Esophagus (tissue), 2 donors: Measurements from ENCODE around the gene IQSEC1. TPM values are rescaled to one million over a fixed set of nuclear protein-coding genes. Genes with fewer than 3 reads are reported as not detected.

Experiments used
- H3K27ac ChIP-seq, 2 donors: one replicate each; pipeline ENCODE4 v1.5.1; 2013; ENCODE audit warnings: low read depth in 2 of 2, mild to moderate bottlenecking in 2 of 2, inconsistent platforms in 1 of 2, low read length in 1 of 2, moderate library complexity in 1 of 2
- H3K27me3 ChIP-seq, 2 donors: one replicate each; pipeline ENCODE4 v1.6.1; 2013; ENCODE audit warnings: low read length in 2 of 2, control low read depth in 1 of 2, mild to moderate bottlenecking in 1 of 2; ENCODE audit not compliant: insufficient read depth in 2 of 2, control insufficient read depth in 1 of 2
- H3K36me3 ChIP-seq, 2 donors: one replicate each; pipeline ENCODE4 v1.6.1; 2013; ENCODE audit warnings: low read length in 1 of 2; ENCODE audit not compliant: control insufficient read depth in 2 of 2, insufficient read depth in 2 of 2
- H3K4me1 ChIP-seq, 2 donors: one replicate each; pipeline ENCODE4 v1.6.1; 2013; ENCODE audit warnings: low read length in 1 of 2; ENCODE audit not compliant: control insufficient read depth in 2 of 2, insufficient read depth in 2 of 2
- H3K4me3 ChIP-seq, 2 donors: one replicate each; pipeline ENCODE4 v1.5.1; 2013; ENCODE audit warnings: low read length in 2 of 2, mild to moderate bottlenecking in 2 of 2, low read depth in 1 of 2, moderate library complexity in 1 of 2
- H3K9me3 ChIP-seq, 2 donors: one replicate each; pipeline ENCODE4 v1.6.1; 2013; ENCODE audit warnings: mild to moderate bottlenecking in 2 of 2, low read depth in 1 of 2, low read length in 1 of 2, moderate library complexity in 1 of 2; ENCODE audit not compliant: control insufficient read depth in 2 of 2, insufficient read depth in 1 of 2
- WGBS, 2 donors: extraction: QIAGEN DNeasy Blood & Tissue Kit; methylation state at CpG; one replicate each; pipeline ENCODE4 v1.1.7; 2013; 5-methylcytosine and 5-hydroxymethylcytosine counted together
- polyA plus RNA-seq, 2 donors: library from polyadenylated mRNA; stranded (reverse); fragments of 200-250 nt; gene quantifications; one replicate each; pipeline ENCODE4 v1.2.3, GENCODE V29; 2013
- donor health status: healthy with polysubstance abuse.
- donor health status: Bipolar disorder and iron deficiency.

IQSEC1 gene
- polyA plus RNA-seq, 2 donors: 4.1 to 5.2 TPM

DNA sequence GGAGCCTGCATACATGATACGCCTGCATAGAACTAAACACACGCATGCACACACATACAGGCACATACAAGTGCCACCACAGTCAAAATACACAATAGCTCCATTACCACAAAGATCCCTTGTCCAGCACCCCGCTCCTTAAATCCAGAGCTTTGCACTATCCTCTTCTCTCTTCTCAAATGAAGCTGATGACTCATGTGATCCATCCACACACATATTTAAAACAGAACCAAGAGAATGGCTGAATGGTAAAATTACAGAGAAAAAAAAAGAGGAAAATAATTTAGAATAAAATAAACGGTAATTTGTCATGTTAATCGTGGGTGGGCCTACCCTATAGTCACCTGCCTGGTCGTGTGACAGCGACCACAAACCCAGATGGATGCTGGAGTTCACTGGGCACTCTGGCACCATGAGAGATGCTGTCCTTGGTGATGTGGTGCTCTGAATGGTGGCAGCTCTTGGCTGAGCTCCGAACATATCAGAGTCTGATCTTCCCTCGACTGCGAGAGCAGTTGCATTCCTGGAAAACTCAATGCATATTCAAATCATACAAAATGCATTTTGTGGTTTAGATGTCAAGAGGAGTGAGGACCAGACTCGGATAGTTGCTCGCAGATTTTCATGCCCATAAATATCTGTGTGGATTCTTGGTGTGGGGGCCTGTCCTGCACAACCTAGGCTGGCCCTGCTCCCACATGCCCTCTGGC, 8.9 kb downstream of the IQSEC1 start:
- Histone ChIP-seq H3K4me3 (no peak overlapping the region), H3K27me3 (no peaks in the 10 kb centered on the region), H3K9me3 (no peaks in the 10 kb centered on the region), H3K4me1 (no peaks in the 10 kb centered on the region), H3K27ac (no peak overlapping the region), H3K36me3 (no peaks in the 10 kb centered on the region)
- WGBS, 2 donors: 77 to 80% methylated on average over 12 of the region's 12 CpGs

DNA sequence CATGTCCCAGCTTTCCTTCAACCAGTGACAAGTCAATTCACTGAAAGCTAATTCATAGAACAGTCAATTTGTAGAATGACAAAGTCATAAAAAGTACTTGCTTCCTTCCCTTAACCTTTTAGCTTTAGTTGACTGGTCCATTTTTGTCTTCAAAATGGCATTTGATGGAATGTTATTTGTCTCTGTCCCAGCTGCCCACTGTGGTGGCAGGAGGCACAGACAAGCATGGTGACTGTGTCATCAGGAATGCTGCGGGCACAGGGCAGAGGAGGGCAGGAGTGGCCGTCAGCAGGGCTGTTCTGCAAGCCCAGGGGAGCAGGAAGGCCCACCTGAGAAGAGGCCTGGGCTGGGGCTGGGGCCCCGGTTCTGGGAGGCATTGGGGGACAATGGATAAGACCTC, 10.0 kb downstream of the IQSEC1 start:
- WGBS, 2 donors: 82% methylated on average over 3 of the region's 3 CpGs
- Histone ChIP-seq H3K27me3 (no peaks in the 10 kb centered on the region), H3K4me3 (no peak overlapping the region), H3K4me1 (no peaks in the 10 kb centered on the region), H3K9me3 (no peaks in the 10 kb centered on the region), H3K27ac (no peak overlapping the region), H3K36me3 (no peaks in the 10 kb centered on the region)

DNA sequence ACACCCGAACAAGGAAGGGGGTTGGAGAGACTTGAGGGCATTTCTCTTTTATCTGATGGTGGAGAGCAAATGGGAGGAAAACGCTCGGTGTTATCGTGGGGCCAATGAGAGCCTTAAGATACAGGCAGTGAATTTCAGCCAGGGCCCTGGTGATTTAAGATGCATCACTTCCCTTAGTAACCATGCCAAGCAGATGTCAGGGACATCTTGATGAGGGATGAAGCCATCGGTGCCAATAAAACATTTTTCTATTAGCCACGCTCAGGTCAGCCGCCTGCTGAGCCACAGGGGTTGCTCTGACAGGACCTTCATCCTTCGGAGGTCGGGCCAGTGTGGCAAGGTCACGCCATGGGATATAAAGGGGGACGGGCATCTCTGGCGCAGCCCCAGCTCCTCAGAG, 10.6 kb downstream of the IQSEC1 start:
- Histone ChIP-seq H3K36me3 (no peaks in the 10 kb centered on the region), H3K27me3 (no peaks in the 10 kb centered on the region), H3K27ac (no peak overlapping the region), H3K4me3 (no peak overlapping the region), H3K4me1 (no peaks in the 10 kb centered on the region), H3K9me3 (no peaks in the 10 kb centered on the region)
- WGBS, 2 donors: 81 to 84% methylated on average over 12 of the region's 12 CpGs

DNA sequence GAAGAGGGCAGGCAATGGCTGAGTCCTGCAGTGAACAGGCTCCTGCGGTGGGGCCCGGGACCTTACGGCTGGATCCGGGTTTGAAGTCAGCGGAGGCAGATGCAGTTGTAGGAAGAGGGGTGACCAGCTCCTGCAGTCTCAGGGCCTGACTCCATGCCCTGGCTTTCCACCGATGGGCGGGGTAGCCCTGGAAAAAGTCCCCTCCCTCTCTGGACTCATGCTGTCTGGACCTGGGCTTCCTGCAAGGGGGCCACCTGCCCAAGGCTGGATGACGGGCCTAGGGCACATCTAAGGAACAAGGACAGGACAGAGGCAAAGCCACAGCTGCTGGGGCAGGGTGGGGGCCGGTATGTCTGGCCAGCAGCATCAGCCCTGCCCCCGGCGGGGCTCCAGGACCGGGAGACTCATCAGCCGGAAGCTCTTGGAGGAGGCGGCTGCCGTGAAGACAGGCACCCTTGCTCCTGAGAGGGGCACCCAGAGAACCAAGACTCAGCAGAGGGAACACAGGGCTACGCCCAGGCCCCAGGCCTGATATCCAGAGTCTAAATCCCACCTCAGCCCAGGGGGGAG, 12.8 kb downstream of the IQSEC1 start:
- H3K27me3 ChIP-seq: no peaks in the 10 kb centered on the region

DNA sequence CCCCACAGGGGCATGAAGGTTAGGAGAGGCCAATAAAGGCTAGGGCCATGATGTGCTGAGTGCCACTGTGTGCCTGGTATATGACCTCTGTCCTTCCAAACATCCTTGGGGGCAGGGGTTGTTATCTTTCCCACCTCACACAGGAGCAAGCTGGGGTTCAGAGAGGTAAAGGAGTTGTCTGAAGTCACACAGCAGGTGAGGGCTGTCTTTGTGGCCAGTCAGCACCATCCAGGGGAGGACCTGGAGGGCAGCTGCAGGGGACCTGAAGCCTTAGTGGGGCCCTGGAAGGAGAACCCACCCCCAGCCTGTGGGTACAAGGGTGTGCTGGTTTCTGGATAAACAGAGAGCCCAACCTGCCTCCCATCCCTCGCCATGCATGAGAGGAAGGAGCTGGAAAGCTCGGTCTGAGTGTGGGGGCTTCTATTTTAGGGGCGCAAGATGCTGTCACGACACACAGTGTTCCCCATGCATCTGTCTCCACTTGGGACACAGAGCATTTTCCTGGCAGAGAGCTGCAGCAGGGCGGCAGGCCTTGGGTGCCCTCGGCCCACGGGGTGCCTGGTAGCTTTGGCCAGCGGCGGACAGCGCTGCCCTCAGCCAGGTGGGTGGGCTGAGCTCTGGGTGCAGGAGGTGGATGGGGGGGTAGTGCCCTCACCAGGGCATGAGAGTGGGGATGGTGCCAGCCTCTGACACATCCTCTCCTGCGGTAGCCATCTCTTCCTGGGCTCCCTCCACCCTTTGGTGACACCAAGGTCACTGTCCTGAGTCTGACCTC, 14.7 kb downstream of the IQSEC1 start:
- Histone ChIP-seq H3K27me3 (no peaks in the 10 kb centered on the region), H3K27ac (no peak overlapping the region), H3K4me3 (no peak overlapping the region), H3K36me3 (no peaks in the 10 kb centered on the region), H3K9me3 (no peaks in the 10 kb centered on the region), H3K4me1 (no peaks in the 10 kb centered on the region)
- 93 to 94% methylated on average over 10 to 11 of the region's 11 CpGs for WGBS, 2 donors

More for the DNA sequence above, 12.8 kb downstream of the IQSEC1 start:
- Histone ChIP-seq H3K36me3 (no peaks in the 10 kb centered on the region), H3K4me3 (no peak overlapping the region), H3K9me3 (no peaks in the 10 kb centered on the region), H3K27ac (no peak overlapping the region), H3K4me1 (no peaks in the 10 kb centered on the region)
- WGBS, 2 donors: 87 to 91% methylated on average over 15 to 16 of the region's 16 CpGs

DNA sequence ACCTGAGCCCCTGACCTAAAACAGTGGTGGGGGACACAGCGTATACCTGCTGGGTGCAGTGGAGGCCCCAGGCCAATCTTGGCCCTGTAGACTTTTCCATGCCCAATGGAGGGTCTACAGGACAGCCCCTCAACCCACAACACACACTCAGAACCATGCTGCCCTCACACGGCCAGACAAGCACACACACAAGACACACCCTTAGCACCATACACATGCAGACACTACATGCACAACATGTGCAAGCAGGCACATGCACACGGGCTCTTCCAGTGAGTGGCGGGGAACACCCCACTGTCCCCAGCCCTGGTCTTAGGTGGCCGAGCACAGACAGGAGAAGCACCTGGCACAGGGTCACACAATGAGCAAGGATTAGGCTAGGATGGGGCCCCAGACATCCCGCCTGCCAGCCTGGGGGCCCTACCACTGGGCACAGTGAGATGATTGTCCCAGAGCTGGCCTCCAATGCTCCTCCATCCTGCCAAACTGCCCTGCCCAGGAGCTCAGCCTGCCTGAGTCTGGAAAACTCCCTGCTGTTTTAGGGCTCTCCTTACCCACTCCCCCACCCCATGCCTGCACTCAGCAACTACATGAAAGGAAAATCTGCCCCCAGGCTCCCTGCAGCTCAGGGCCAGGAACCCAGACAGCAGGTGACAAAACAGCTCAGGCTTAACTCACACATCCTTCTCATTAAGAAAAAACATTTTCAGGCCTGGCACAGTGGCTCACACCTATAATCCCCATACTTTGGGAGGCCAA, 15.8 kb downstream of the IQSEC1 start:
- Histone ChIP-seq H3K9me3 (no peaks in the 10 kb centered on the region), H3K4me1 (no peaks in the 10 kb centered on the region), H3K36me3 (no peaks in the 10 kb centered on the region), H3K27me3 (no peaks in the 10 kb centered on the region), H3K27ac (no peak overlapping the region), H3K4me3 (no peak overlapping the region)
- 64 to 77% methylated on average over 6 of the region's 6 CpGs for whole genome bisulfite sequencing, 2 donors

DNA sequence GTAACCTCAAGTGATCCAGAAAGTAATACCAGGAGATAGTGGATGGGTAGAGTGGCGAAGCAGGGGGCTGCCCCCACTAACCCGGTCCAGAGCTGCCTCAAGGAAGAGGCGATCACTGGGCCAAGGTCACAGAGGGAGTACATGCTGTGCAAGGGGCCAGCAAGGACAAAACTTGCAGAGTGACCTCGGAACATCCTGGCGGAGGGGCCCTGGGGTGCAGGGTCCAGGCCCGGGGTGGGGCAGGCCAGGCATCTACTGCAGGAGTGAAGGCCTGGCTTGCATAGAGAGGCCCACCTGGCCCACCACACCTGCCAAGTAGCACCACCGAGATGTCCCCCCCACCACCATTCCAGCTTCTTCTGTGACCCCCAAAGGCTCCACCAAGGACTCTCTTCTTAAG, 17.6 kb downstream of the IQSEC1 start:
- H3K36me3 ChIP-seq: no peaks in the 10 kb centered on the region
- H3K27ac ChIP-seq: no peak overlapping the region
- no peaks in the 10 kb centered on the region for H3K4me1 ChIP-seq
- H3K9me3 ChIP-seq: no peaks in the 10 kb centered on the region
- H3K4me3 ChIP-seq: no peak overlapping the region
- H3K27me3 ChIP-seq: no peaks in the 10 kb centered on the region
- 94% methylated on average over 7 of the region's 7 CpGs for WGBS, 2 donors

DNA sequence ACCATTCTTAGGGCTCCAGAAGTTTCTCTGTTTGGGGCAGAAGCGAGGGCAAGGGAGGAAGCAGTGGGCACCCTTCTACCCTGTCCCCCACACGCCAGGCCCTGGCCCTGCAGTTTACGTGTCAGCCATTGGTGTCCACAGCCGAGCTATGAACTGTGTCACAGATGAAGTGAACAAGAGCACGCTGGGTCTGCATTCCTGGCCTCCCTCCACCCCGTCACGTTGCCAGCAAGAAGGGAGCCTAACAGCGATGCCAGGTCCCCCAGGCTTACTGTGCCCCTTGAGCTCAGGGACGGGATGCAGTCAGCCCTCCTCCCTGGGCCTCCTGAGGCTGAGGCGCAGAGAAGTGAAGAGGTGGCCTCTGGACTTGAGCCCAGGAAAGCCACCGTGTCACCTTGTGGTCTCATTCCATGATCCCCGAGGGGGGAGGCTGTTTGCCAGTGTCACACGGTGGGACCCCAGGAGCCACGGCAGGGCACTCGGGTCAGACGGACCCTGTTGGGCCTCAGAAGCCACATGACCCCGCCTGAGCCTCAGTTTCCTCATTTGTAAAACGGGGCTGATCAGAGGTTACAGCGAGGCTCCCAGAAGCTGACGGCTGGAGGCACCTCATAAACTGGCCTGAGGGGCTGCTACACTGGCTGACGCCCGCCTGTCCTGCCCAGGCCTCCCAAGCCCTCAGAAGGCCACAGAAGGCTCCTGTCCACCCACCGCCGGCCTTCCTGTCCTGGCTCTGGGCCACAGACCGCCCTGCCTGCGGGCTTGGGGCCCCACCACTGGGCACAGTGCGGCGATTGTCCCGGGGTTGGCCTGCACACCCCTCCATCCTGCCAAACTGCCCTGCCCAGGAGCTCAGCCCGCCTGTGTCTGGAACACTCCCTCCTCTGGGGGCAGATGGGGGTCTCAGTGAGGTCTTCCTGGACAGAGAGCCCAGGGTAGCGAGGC, 18.6 kb downstream of the IQSEC1 start:
- H3K4me1 ChIP-seq: no peaks in the 10 kb centered on the region
- H3K27ac ChIP-seq: no peak overlapping the region
- H3K4me3 ChIP-seq: no peak overlapping the region
- 82 to 84% methylated on average over 31 of the region's 31 CpGs for WGBS, 2 donors
- no peaks in the 10 kb centered on the region for H3K36me3 ChIP-seq
- H3K9me3 ChIP-seq: no peaks in the 10 kb centered on the region
- H3K27me3 ChIP-seq: no peaks in the 10 kb centered on the region

DNA sequence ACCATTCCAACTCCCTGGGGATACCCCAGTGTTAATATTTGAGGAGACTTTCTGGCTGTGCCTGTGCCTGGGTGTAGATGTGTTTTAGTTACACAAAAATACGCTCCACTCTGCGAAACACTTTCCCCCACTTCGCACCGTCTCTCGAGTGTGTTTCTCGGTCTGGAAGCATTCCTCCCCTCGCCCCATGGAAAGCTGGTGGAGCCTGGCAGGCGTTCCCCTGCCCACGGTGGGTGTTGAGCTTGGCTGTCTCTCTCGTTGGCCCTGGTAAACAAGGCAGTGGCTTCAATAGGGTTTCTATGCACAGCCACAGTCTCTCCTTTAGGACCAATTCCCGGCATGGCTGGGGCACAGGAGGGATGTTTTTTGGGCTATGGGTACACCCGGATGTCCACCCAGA, 19.3 kb downstream of the IQSEC1 start:
- WGBS, 2 donors: 87 to 89% methylated on average over 12 of the region's 12 CpGs
- H3K27me3 ChIP-seq: no peaks in the 10 kb centered on the region
- H3K4me1 ChIP-seq: no peaks in the 10 kb centered on the region
- H3K9me3 ChIP-seq: no peaks in the 10 kb centered on the region
- H3K27ac ChIP-seq: no peak overlapping the region
- H3K4me3 ChIP-seq: no peak overlapping the region
- no peaks in the 10 kb centered on the region for H3K36me3 ChIP-seq
